Suprapubic skin (tissue), 4 donors: ENCODE measurements around the gene TCF3. TPM values are rescaled to one million over a fixed set of nuclear protein-coding genes. Genes with fewer than 3 reads are reported as not detected.

Source experiments
- DNase-seq, 2 donors: peaks; one replicate each; pipeline ENCODE4 v3.0.0-alpha.2; 2019; ENCODE audit warnings: low spot score in 2 of 2
- H3K27ac ChIP-seq: fragments of 200-600 bp; sonication (generic); one replicate; pipeline ENCODE4 v1.5.1; 2019
- H3K27me3 ChIP-seq: fragments of 200-600 bp; sonication (generic); one replicate; pipeline ENCODE4 v1.5.1; 2019
- H3K36me3 ChIP-seq: fragments of 200-600 bp; sonication (generic); one replicate; pipeline ENCODE4 v1.5.1; 2019
- H3K4me1 ChIP-seq: fragments of 200-600 bp; sonication (generic); one replicate; pipeline ENCODE4 v1.5.1; 2019
- H3K4me3 ChIP-seq: fragments of 200-600 bp; sonication (generic); one replicate; pipeline ENCODE4 v1.5.1; 2019; ENCODE audit warnings: mild to moderate bottlenecking
- H3K9me3 ChIP-seq: fragments of 200-600 bp; sonication (generic); one replicate; pipeline ENCODE4 v1.5.1; 2019
- EP300 ChIP-seq: sonication (generic); formaldehyde crosslinking; IDR thresholded peaks from one replicate; pipeline ENCODE4 v1.6.1; 2017; ENCODE audit warnings: antibody characterized with exemption
- POLR2A ChIP-seq, 2 donors: fragments of 450-650 bp; IDR thresholded peaks; one replicate each; pipeline ENCODE4 v1.6.1; 2017; ENCODE audit warnings: antibody characterized with exemption in 2 of 2, mild to moderate bottlenecking in 2 of 2, moderate library complexity in 2 of 2
- POLR2AphosphoS5 ChIP-seq, 3 donors: sonication (generic); formaldehyde crosslinking; IDR thresholded peaks; one replicate each; pipeline ENCODE4 v1.6.1; 2017; ENCODE audit warnings: antibody characterized with exemption in 3 of 3
- WGBS: methylation state at CpG from one replicate; pipeline ENCODE4 v1.1.5; 2018; 5-methylcytosine and 5-hydroxymethylcytosine counted together
- total RNA-seq, 4 donors: library from RNA; depleted of rRNA; stranded (reverse); fragments of >200 nt; gene quantifications; one replicate each; pipeline ENCODE4 v1.1.0, GENCODE V29; 2016
- TF ChIP-seq, protein P1 (sequence below), 2 donors: fragments of 200-600 bp in 1 of 2; fragments of 450-650 bp in 1 of 2; sonication (generic) in 1 of 2; IDR thresholded peaks; one replicate each; pipeline ENCODE4 v1.5.1; 2016 to 2019; ENCODE audit warnings: antibody characterized with exemption in 2 of 2, mild to moderate bottlenecking in 1 of 2, moderate library complexity in 1 of 2

Gene TCF3
- total RNA-seq, 4 donors from 2014 or later: 57.2 to 80.9 (median 68.7) TPM

DNA sequence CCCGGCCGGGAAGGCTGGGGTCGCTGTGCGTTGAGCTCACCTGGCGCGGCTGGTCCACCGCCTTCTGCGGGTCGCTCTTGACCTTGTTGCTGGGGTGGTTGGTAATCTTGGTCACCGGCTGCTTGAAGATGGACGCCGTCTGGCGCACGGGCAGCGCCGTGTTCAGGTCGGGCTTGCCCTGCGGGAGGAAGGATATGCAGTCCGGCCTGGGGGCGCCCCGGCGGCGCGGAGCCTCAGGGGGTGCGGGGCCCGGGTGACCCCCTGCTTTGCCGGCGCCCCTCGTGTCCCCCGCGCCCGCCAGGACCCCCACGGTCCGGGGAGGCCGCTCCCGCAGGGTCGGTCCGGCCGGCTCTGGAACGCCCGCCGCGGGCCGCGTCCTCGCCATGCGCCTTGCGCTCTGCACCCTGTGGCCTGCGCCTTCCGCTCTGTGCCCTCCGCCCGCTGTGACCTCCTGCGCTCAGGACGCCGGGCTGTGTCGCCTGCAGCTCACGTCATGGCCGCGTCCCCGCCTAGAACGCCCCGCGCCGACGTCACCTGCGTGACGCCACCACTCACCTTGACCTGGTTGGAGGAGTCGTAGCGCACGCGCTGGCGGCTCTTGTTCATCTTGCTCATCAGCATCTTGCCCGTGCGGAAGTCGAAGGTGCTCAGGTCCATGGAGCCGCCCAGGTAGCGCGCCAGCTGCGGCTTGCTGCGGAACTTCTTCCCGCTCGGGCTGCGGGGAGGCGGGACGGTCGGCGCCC, 67.7 kb downstream of the TCF3 start:
- Histone ChIP-seq H3K27me3 (no peaks in the 10 kb centered on the region), H3K36me3 (peaks cover 52% of the 10 kb centered on the region), H3K27ac (no peak overlapping the region), H3K4me1 (peaks cover 5% of the 10 kb centered on the region), H3K4me3 (no peak overlapping the region), H3K9me3 (no peaks in the 10 kb centered on the region)
- TF ChIP-seq, protein P1, sequence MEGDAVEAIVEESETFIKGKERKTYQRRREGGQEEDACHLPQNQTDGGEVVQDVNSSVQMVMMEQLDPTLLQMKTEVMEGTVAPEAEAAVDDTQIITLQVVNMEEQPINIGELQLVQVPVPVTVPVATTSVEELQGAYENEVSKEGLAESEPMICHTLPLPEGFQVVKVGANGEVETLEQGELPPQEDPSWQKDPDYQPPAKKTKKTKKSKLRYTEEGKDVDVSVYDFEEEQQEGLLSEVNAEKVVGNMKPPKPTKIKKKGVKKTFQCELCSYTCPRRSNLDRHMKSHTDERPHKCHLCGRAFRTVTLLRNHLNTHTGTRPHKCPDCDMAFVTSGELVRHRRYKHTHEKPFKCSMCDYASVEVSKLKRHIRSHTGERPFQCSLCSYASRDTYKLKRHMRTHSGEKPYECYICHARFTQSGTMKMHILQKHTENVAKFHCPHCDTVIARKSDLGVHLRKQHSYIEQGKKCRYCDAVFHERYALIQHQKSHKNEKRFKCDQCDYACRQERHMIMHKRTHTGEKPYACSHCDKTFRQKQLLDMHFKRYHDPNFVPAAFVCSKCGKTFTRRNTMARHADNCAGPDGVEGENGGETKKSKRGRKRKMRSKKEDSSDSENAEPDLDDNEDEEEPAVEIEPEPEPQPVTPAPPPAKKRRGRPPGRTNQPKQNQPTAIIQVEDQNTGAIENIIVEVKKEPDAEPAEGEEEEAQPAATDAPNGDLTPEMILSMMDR (IDR thresholded peaks at IDR 0.05): no peak
- no peak for TF ChIP-seq POLR2A (IDR thresholded peaks at IDR 0.05)
- no peak for TF ChIP-seq POLR2AphosphoS5 (IDR thresholded peaks at IDR 0.05)
- TF ChIP-seq EP300: no peak
- 91% methylated on average over 53 of the region's 87 CpGs for WGBS
- DNase-seq: no peak

DNA sequence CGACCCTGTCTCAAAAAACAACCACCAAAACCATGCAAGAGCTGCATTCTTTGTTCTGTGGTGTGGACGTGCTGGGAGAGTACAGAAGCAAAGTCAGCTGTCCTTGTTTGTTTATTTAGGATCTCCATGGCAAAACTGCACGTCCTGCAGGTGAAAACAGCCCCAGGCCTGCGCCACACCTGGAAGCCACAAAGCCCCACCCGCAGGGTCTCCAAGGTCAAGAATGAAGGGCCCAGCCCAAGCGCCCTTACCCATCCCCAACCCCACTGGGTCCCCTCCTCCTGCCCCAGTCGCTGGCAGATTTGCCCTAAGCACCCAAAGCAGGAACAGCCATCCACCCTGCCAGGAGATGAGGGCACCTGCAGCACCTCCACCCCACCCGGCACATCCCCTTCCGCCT, 70.2 kb downstream of the TCF3 start:
- Histone ChIP-seq H3K27ac (no peak overlapping the region), H3K9me3 (no peaks in the 10 kb centered on the region), H3K27me3 (no peaks in the 10 kb centered on the region), H3K4me1 (no peaks in the 10 kb centered on the region), H3K36me3 (peaks cover 76% of the 10 kb centered on the region), H3K4me3 (no peak overlapping the region)
- TF ChIP-seq, protein P1 (IDR thresholded peaks at IDR 0.05): no peak
- no peak for TF ChIP-seq POLR2AphosphoS5 (IDR thresholded peaks at IDR 0.05)
- TF ChIP-seq EP300: no peak
- no peak for TF ChIP-seq POLR2A (IDR thresholded peaks at IDR 0.05)
- 65% methylated on average over 4 of the region's 9 CpGs for WGBS
- DNase-seq: no peak

DNA sequence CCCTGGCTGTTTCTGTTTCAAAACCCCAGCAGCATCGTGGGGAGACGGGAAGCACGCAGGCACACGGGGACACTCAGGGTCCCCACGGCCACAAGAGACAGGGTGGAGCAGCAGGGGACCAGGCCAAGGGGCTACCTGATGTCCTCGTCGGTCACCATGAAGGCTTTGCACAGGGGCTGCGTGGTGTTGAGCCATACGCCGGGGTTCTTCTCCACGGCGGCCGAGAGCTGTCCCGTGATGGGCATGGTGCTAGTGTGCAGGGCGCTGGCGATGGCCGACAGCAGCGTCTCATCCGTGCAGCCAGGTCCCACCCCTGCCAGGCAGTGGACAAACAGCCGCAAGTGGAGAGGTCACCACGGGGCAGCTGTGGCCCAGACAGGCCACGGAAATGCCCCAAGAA, 71.5 kb downstream of the TCF3 start:
- Histone ChIP-seq H3K9me3 (no peaks in the 10 kb centered on the region), H3K27ac (no peak overlapping the region), H3K27me3 (no peaks in the 10 kb centered on the region), H3K4me3 (no peak overlapping the region), H3K4me1 (no peaks in the 10 kb centered on the region), H3K36me3 (peaks cover 86% of the 10 kb centered on the region)
- WGBS: 85% methylated on average over 11 of the region's 22 CpGs
- DNase-seq: no peak
- no peak for TF ChIP-seq POLR2AphosphoS5 (IDR thresholded peaks at IDR 0.05)
- no peak for TF ChIP-seq POLR2A (IDR thresholded peaks at IDR 0.05)
- no peak for TF ChIP-seq EP300
- TF ChIP-seq, protein P1 (IDR thresholded peaks at IDR 0.05): no peak

GRCh38 chr19:1580382-1580781, 72.0 kb downstream of the TCF3 start:
- peaks cover 86% of the 10 kb centered on the region for H3K36me3 ChIP-seq
- TF ChIP-seq POLR2A (IDR thresholded peaks at IDR 0.05): no peak
- no peak for TF ChIP-seq EP300
- no peak for TF ChIP-seq POLR2AphosphoS5 (IDR thresholded peaks at IDR 0.05)
- TF ChIP-seq, protein P1 (IDR thresholded peaks at IDR 0.05): no peak
- H3K27ac ChIP-seq: no peak overlapping the region
- 96% methylated on average over 20 of the region's 20 CpGs for WGBS
- H3K4me1 ChIP-seq: no peaks in the 10 kb centered on the region
- DNase-seq: no peak
- no peaks in the 10 kb centered on the region for H3K27me3 ChIP-seq
- no peaks in the 10 kb centered on the region for H3K9me3 ChIP-seq
- no peak overlapping the region for H3K4me3 ChIP-seq

DNA sequence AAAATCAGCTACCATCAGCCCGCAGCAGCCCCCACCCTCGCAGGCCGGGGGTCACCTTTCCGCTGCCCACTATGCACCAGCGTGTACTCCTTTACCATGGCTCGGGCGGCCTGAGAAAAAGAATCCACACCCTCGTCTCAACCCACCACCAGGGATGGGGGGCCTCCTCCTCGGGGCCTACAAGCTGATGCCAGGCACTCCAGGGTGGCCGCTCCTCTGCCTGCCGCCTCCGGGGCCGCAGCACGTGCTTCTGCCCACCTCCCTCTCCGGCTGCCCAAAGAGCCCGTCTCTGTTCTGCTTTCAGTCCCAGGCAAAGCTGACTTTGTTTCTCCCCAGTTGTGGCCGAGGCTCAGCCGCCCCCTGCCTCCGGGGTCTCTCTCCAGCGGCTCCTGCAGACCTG, 73.2 kb downstream of the TCF3 start:
- no peaks in the 10 kb centered on the region for H3K9me3 ChIP-seq
- H3K27me3 ChIP-seq: no peaks in the 10 kb centered on the region
- H3K27ac ChIP-seq: no peak overlapping the region
- WGBS: 96% methylated on average over 20 of the region's 20 CpGs
- H3K36me3 ChIP-seq: peaks cover 77% of the 10 kb centered on the region
- H3K4me3 ChIP-seq: no peak overlapping the region
- H3K4me1 ChIP-seq: no peaks in the 10 kb centered on the region
- DNase-seq: no peak
- TF ChIP-seq POLR2A (IDR thresholded peaks at IDR 0.05) (no peak), POLR2AphosphoS5 (IDR thresholded peaks at IDR 0.05) (no peak), EP300 (no peak)
- TF ChIP-seq, protein P1 (IDR thresholded peaks at IDR 0.05): no peak
